HepG2 (cell line): ENCODE data around the gene SLC8A2. TPM values are rescaled to one million over a fixed set of nuclear protein-coding genes. Genes with fewer than 3 reads are reported as not detected.

ENCODE experiments used
- ATAC-seq: fragments of 200-7000 bp; cut with Tn5 transposase; 3 replicates; pipeline ENCODE4 v1.9.1; 2020; ENCODE audit warnings: mild to moderate bottlenecking, moderate library complexity
- BruUV-seq: library from RNA; stranded (reverse); fragments of 400-500 nt; replicated peaks from 2 replicates; lab custom pipeline; 2021; lab: Mats Ljungman, UMichigan
- CTCF ChIA-PET: fragments of 300-600 bp; formaldehyde crosslinking; extraction: SDS; loops from one replicate; lab custom pipeline; 2021; ENCODE audit warnings: low total read pairs, inconsistent platforms, low intra/inter-chr PET ratio; lab: Yijun Ruan, JAX
- POLR2A ChIA-PET: fragments of 350-600 bp; sonication (Branson Sonifier 250); formaldehyde crosslinking; loops from one replicate; lab custom pipeline; 2020; ENCODE audit warnings: antibody characterized with exemption, inconsistent platforms; lab: Yijun Ruan, JAX
- DNase-seq: peaks from one replicate; pipeline ENCODE4 v3.0.0-alpha.2; 2015; ENCODE audit warnings: low spot score
- FAIRE-seq: peaks from 3 replicates; lab custom pipeline; 2011; peaks lifted over from hg19 to GRCh38; lab: Jason Lieb, UNC
- H2AFZ ChIP-seq: one replicate; pipeline ENCODE4 v1.6.1; 2011; ENCODE audit warnings: low read length, inconsistent platforms
- H3K27ac ChIP-seq: fragments of 300-600 bp; 3 replicates; pipeline ENCODE4 v1.8.0; 2011; ENCODE audit warnings: mixed run types, mild to moderate bottlenecking, mixed read lengths, low read length, inconsistent platforms; ENCODE audit not compliant: insufficient read depth; ENCODE audit errors: extremely low read length
- H3K27me3 ChIP-seq, 2 experiments: fragments of 200-600 bp in 1 of 2; 2 replicates in 1 of 2; 3 replicates in 1 of 2; pipeline versions ENCODE4 v1.6.0 to v1.8.0; 2011; ENCODE audit warnings: low read length in 2 of 2, mild to moderate bottlenecking in 2 of 2, moderate library complexity in 2 of 2, inconsistent platforms in 1 of 2; ENCODE audit not compliant: insufficient read depth in 2 of 2, control insufficient read depth in 1 of 2
- H3K36me3 ChIP-seq, 2 experiments: fragments of 200-600 bp in 1 of 2; replicated peaks in 1 of 2; 2 replicates in 1 of 2; 3 replicates in 1 of 2; pipeline versions ENCODE4 v1.5.1 to v1.8.0; 2011; ENCODE audit warnings: low read length in 2 of 2, inconsistent platforms in 1 of 2; ENCODE audit not compliant: insufficient read depth in 2 of 2, control insufficient read depth in 1 of 2
- H3K4me1 ChIP-seq: 2 replicates; pipeline ENCODE4 v1.5.1; 2012; ENCODE audit warnings: low read length, inconsistent platforms; ENCODE audit not compliant: insufficient read depth
- H3K4me2 ChIP-seq: 2 replicates; pipeline ENCODE4 v1.6.0; 2011; ENCODE audit warnings: low read depth, low read length, inconsistent platforms
- H3K4me3 ChIP-seq, 3 experiments: fragments of 200-600 bp in 1 of 3; sonication (generic), shearing (Covaris generic) in 1 of 3; replicated peaks in 1 of 3; 2 replicates each; pipeline ENCODE4 v1.5.1; 2011 to 2016; ENCODE audit warnings: low read length in 3 of 3, inconsistent platforms in 2 of 3, low read depth in 2 of 3, mild to moderate bottlenecking in 2 of 3, control low read depth in 1 of 3, mixed read lengths in 1 of 3; ENCODE audit not compliant: insufficient read depth in 1 of 3
- H3K79me2 ChIP-seq: one replicate; pipeline ENCODE4 v1.6.1; 2011; ENCODE audit warnings: low read length, inconsistent platforms; ENCODE audit not compliant: insufficient read depth
- H3K9ac ChIP-seq: 2 replicates; pipeline ENCODE4 v1.6.0; 2011; ENCODE audit warnings: mild to moderate bottlenecking, low read depth, low read length, inconsistent platforms; ENCODE audit not compliant: insufficient read depth
- H3K9me3 ChIP-seq: 2 replicates; pipeline ENCODE4 v1.5.1; 2012; ENCODE audit warnings: mild to moderate bottlenecking, low read length
- H4K20me1 ChIP-seq: 2 replicates; pipeline ENCODE4 v1.6.0; 2011; ENCODE audit warnings: inconsistent platforms, mild to moderate bottlenecking, low read length, moderate library complexity; ENCODE audit not compliant: insufficient read depth
- AHDC1 ChIP-seq: sonication (generic); formaldehyde crosslinking; IDR thresholded peaks from 2 replicates; pipeline ENCODE4 v1.5.1; 2020; ENCODE audit warnings: mild to moderate bottlenecking, missing genetic modification reagents, borderline replicate concordance
- BRF2 ChIP-seq: sonication (generic); formaldehyde crosslinking; IDR thresholded peaks from 2 replicates; pipeline ENCODE4 v1.8.1; 2022; ENCODE audit warnings: mild to moderate bottlenecking, missing genetic modification reagents
- DDIT3 ChIP-seq: sonication (generic); formaldehyde crosslinking; IDR thresholded peaks from 2 replicates; pipeline ENCODE4 v1.4.0; 2020; ENCODE audit warnings: mild to moderate bottlenecking, missing genetic modification reagents
- FLYWCH1 ChIP-seq: sonication (generic); formaldehyde crosslinking; IDR thresholded peaks from 2 replicates; pipeline ENCODE4 v1.8.1; 2023; ENCODE audit warnings: mild to moderate bottlenecking, missing genetic modification reagents
- JUN ChIP-seq: sonication (generic); formaldehyde crosslinking; IDR thresholded peaks from 2 replicates; pipeline ENCODE4 v1.4.0; 2020; ENCODE audit warnings: mild to moderate bottlenecking, missing genetic modification reagents
- KAT2B ChIP-seq: fragments of 150-350 bp; IDR thresholded peaks from 2 replicates; pipeline ENCODE4 v1.6.1; 2014; ENCODE audit warnings: low read depth, low read length, borderline replicate concordance
- MIER2 ChIP-seq: IDR thresholded peaks from 2 replicates; pipeline ENCODE4 v1.6.1; 2016; ENCODE audit warnings: missing biosample characterization, missing genetic modification reagents
- MYNN ChIP-seq: sonication (generic); formaldehyde crosslinking; IDR thresholded peaks from 2 replicates; pipeline ENCODE4 v1.4.0; 2020; ENCODE audit warnings: mild to moderate bottlenecking, low read depth, missing genetic modification reagents
- XBP1 ChIP-seq: sonication (generic); formaldehyde crosslinking; IDR thresholded peaks from 2 replicates; pipeline ENCODE4 v1.5.0; 2020; ENCODE audit warnings: missing genetic modification reagents
- ZNF12 ChIP-seq: sonication (generic); formaldehyde crosslinking; IDR thresholded peaks from 2 replicates; pipeline ENCODE4 v1.5.0; 2020; ENCODE audit warnings: missing genetic modification reagents
- ZNF121 ChIP-seq: sonication (generic); formaldehyde crosslinking; IDR thresholded peaks from 2 replicates; pipeline ENCODE4 v1.5.0; 2020; ENCODE audit warnings: mild to moderate bottlenecking, missing genetic modification reagents
- ZNF260 ChIP-seq: sonication (generic); formaldehyde crosslinking; IDR thresholded peaks from 2 replicates; pipeline ENCODE4 v1.4.0; 2020; ENCODE audit warnings: missing genetic modification reagents, low read depth, mild to moderate bottlenecking, borderline replicate concordance
- WGBS: methylation state at CpG from one replicate; pipeline ENCODE4 v1.1.6; 2017; ENCODE audit warnings: low lambda C conversion rate; 5-methylcytosine and 5-hydroxymethylcytosine counted together
- in situ Hi-C: cut with HindIII; loops from 2 replicates; pipeline ENCODE4 v1.10.0; 2017; ENCODE audit warnings: low pct_unique_long_range_greater_than_20kb; ENCODE audit not compliant: extremely low pct_ligation_motif_present
- intact Hi-C: fragments of 100-400 bp; cut with micrococcal nuclease; formaldehyde crosslinking; loops from one replicate; pipeline ENCODE4 v1.10.0; 2022; ENCODE audit not compliant: unreplicated experiment
- polyA plus RNA-seq, 8 experiments: library from polyadenylated mRNA; depleted of rRNA in 3 of 8; stranded (reverse) in 7 of 8; unstranded in 1 of 8; fragments of >200 nt; fragmentation: Illumina TruSeq in 4 of 8; extraction: Trizol in 4 of 8; gene quantifications; 2 replicates each; pipeline versions ENCODE4 v1.2.1 to v1.2.3, GENCODE V29; 2011 to 2016; ENCODE audit warnings: low read depth in 4 of 8, missing spikeins in 1 of 8, mixed read lengths in 1 of 8; ENCODE audit not compliant: insufficient read depth in 1 of 8
- total RNA-seq, 5 experiments: library from RNA; depleted of rRNA; stranded (reverse); fragments of >200 nt; fragmentation: Illumina TruSeq; extraction: Trizol; gene quantifications; 2 replicates each; pipeline ENCODE4 v1.2.3, GENCODE V29; 2016; ENCODE audit warnings: low read depth in 1 of 5
- TF ChIP-seq, protein P1 (sequence below): IDR thresholded peaks from 2 replicates; pipeline ENCODE4 v1.6.1; 2016; ENCODE audit warnings: mild to moderate bottlenecking, missing biosample characterization, missing genetic modification reagents
- TF ChIP-seq, protein P2 (sequence below): sonication (generic); formaldehyde crosslinking; conservative IDR thresholded peaks from 2 replicates; pipeline ENCODE4 v1.5.0; 2020; ENCODE audit warnings: missing genetic modification reagents

Gene SLC8A2
- total and polyA plus RNA-seq, 2 of the 13 experiments (the other 11 are each of a cell fraction or from before 2014, with no cell fraction given): 0.02 TPM; not detected in 1

DNA sequence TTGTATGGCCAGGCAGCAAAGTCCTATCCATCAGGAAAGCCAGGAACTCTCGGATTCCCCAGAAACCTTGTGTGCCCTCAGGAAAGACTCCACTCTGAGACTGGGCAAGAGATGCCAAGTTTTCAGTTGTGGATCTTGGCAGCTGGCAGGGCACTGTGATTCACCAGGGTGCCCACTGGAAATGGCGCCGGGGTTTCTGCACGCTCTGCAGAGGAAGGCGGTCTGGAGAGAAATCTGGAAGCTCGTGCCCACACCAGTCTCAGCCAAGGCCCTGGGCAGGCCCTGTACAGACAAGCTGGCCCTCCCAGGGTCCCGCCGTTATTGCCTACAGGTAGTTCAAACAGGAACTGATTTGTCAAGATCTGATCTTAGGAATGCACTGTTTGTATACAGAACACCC, 38.3 kb upstream of the SLC8A2 start (continued):
- TF ChIP-seq, protein P1, sequence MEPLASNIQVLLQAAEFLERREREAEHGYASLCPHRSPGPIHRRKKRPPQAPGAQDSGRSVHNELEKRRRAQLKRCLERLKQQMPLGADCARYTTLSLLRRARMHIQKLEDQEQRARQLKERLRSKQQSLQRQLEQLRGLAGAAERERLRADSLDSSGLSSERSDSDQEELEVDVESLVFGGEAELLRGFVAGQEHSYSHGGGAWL (CRISPR knock-in tag): no peak
- TF ChIP-seq BRF2: no peak
- TF ChIP-seq JUN (CRISPR knock-in tag): no peak
- no peak for TF ChIP-seq ZNF260 (CRISPR knock-in tag)
- no peak for TF ChIP-seq ZNF121
- no peak for TF ChIP-seq KAT2B

GRCh38 chr19:47509170-47509847, 37.6 kb upstream of the SLC8A2 start:
- no peaks in the 10 kb centered on the region for H4K20me1 ChIP-seq
- H2AFZ ChIP-seq: no peak overlapping the region
- CTCF ChIA-PET: no interaction called here
- no peak overlapping the region for H3K27ac ChIP-seq
- H3K4me3 ChIP-seq: no peak overlapping the region
- no TSS peak for BruUV-seq
- H3K4me1 ChIP-seq: peaks cover 23% of the 10 kb centered on the region
- peaks cover 58% of the 10 kb centered on the region for H3K79me2 ChIP-seq
- FAIRE-seq: no peak
- no peaks in the 10 kb centered on the region; a peak in 1 of 5 replicates for H3K27me3 ChIP-seq
- ATAC-seq: no peak
- no peak for DNase-seq
- H3K9ac ChIP-seq: no peak overlapping the region
- intact Hi-C loops: no loop called here
- peaks cover 3 to 4% of the 10 kb centered on the region in 2 experiments; a peak in 3 of 5 replicates for H3K36me3 ChIP-seq
- WGBS: 97% methylated on average over 19 of the region's 20 CpGs
- POLR2A ChIA-PET: no interaction called here
- no peak overlapping the region for H3K4me2 ChIP-seq
- in situ Hi-C loops: no loop called here
- no peaks in the 10 kb centered on the region for H3K9me3 ChIP-seq
- TF ChIP-seq XBP1: no peak
- TF ChIP-seq DDIT3: no peak
- TF ChIP-seq MYNN: no peak
- TF ChIP-seq, protein P2, sequence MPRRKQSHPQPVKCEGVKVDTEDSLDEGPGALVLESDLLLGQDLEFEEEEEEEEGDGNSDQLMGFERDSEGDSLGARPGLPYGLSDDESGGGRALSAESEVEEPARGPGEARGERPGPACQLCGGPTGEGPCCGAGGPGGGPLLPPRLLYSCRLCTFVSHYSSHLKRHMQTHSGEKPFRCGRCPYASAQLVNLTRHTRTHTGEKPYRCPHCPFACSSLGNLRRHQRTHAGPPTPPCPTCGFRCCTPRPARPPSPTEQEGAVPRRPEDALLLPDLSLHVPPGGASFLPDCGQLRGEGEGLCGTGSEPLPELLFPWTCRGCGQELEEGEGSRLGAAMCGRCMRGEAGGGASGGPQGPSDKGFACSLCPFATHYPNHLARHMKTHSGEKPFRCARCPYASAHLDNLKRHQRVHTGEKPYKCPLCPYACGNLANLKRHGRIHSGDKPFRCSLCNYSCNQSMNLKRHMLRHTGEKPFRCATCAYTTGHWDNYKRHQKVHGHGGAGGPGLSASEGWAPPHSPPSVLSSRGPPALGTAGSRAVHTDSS: no peak
- TF ChIP-seq ZNF12 (CRISPR knock-in tag): no peak
- TF ChIP-seq AHDC1 (CRISPR knock-in tag): no peak
- TF ChIP-seq FLYWCH1 (CRISPR knock-in tag): no peak
- no peak for TF ChIP-seq MIER2 (CRISPR knock-in tag)
- no peak for TF ChIP-seq KAT2B
